Stimulated activated CD8-positive, alpha-beta memory T cell treated with anti-CD3 and anti-CD28 coated beads, Interleukin-12 subunit alpha, Interleukin-12 subunit beta, amount 100 ng/mL, for 24 hours (primary cell): ENCODE results near the gene AVPR1B.
"Not testable (repeated sequence)": the region's sequence is repeated elsewhere in the genome, so short reads cannot be mapped to it uniquely, and the experiment has no call there.

Experiments
- DNase-seq: peaks from one replicate; pipeline ENCODE4 v3.0.0-alpha.2; 2020; ENCODE audit errors: extremely low read depth

AVPR1B gene

GRCh38 chr1:206082831-206083695 is 34.1 kb downstream of the AVPR1B start:
- DNase-seq = no peak

- no peak for DNase-seq
These were observed 35.3 kb downstream of the AVPR1B start for GRCh38 chr1:206081856-206082255.

GRCh38 chr1:206080026-206080820 is 37.0 kb downstream of the AVPR1B start:
- DNase-seq = no peak

- DNase-seq = no peak
These were observed 38.1 kb downstream of the AVPR1B start for GRCh38 chr1:206079135-206079534.

- DNase-seq = no peak
These were observed 41.1 kb downstream of the AVPR1B start for GRCh38 chr1:206075786-206076755.

- no peak for DNase-seq
These were observed 42.3 kb downstream of the AVPR1B start for GRCh38 chr1:206074839-206075238.

GRCh38 chr1:206070627-206071304 is 46.4 kb downstream of the AVPR1B start:
- no peak for DNase-seq

- DNase-seq = no peak
These were observed 48.9 kb downstream of the AVPR1B start for GRCh38 chr1:206068314-206068713.

GRCh38 chr1:206067486-206068227 is 49.5 kb downstream of the AVPR1B start:
- DNase-seq = no peak

GRCh38 chr1:206066479-206067171 is 50.6 kb downstream of the AVPR1B start:
- no peak for DNase-seq

GRCh38 chr1:206065547-206066145 is 51.5 kb downstream of the AVPR1B start:
- no peak for DNase-seq

GRCh38 chr1:206064501-206064900 is 52.7 kb downstream of the AVPR1B start:
- DNase-seq = not testable (repeated sequence)

GRCh38 chr1:206064001-206064400 is 53.2 kb downstream of the AVPR1B start:
- DNase-seq = not testable (repeated sequence)

GRCh38 chr1:206062464-206062863 is 54.7 kb downstream of the AVPR1B start:
- no peak for DNase-seq

- DNase-seq = no peak
These were observed 56.3 kb downstream of the AVPR1B start for GRCh38 chr1:206060844-206061243.
